ENCODE data around the gene PA2G4.
A peak's percentile ranks its signal among the peaks of the same experiment; 100 is the strongest.

PA2G4 gene

GRCh38 chr12:56084958-56085543, 19.3 kb upstream of the PA2G4 start:
- peak; percentile 44 for TF ChIP-seq CTCF (IDR thresholded peaks at IDR 0.05; ENCODE audit: insufficient read depth, low read depth, low read length, missing control alignments)
- DNase-seq (ENCODE audit: low read depth), result peak; percentile 32
- H3K4me3 ChIP-seq (ENCODE audit: low read depth, low read length), result no peak overlapping the region

GRCh38 chr12:56086096-56086495, 18.3 kb upstream of the PA2G4 start:
- DNase-seq (ENCODE audit: low read depth), result no peak
- no peak overlapping the region for H3K4me3 ChIP-seq (ENCODE audit: low read depth, low read length)

GRCh38 chr12:56086608-56087007, 17.8 kb upstream of the PA2G4 start:
- no peak for DNase-seq (ENCODE audit: low read depth)
- TF ChIP-seq CTCF (IDR thresholded peaks at IDR 0.05; ENCODE audit: insufficient read depth, low read depth, low read length, missing control alignments), result no peak
- no peak overlapping the region for H3K4me3 ChIP-seq (ENCODE audit: low read depth, low read length)

More at GRCh38 chr12:56086096-56086495, 18.3 kb upstream of the PA2G4 start:
- no peak for TF ChIP-seq CTCF (IDR thresholded peaks at IDR 0.05; ENCODE audit: insufficient read depth, low read depth, low read length, missing control alignments)

GRCh38 chr12:56087220-56087619, 17.1 kb upstream of the PA2G4 start:
- H3K4me3 ChIP-seq (ENCODE audit: low read depth, low read length), result no peak overlapping the region
- TF ChIP-seq CTCF (IDR thresholded peaks at IDR 0.05; ENCODE audit: insufficient read depth, low read depth, low read length, missing control alignments), result no peak
- no peak for DNase-seq (ENCODE audit: low read depth)

- TF ChIP-seq CTCF (IDR thresholded peaks at IDR 0.05; ENCODE audit: insufficient read depth, low read depth, low read length, missing control alignments), result no peak
- no peak for DNase-seq (ENCODE audit: low read depth)
- H3K4me3 ChIP-seq (ENCODE audit: low read depth, low read length), result no peak overlapping the region
Measured at GRCh38 chr12:56097738-56098137, 6.6 kb upstream of the PA2G4 start.

GRCh38 chr12:56098592-56098991, 5.8 kb upstream of the PA2G4 start:
- no peak overlapping the region for H3K4me3 ChIP-seq (ENCODE audit: low read depth, low read length)
- TF ChIP-seq CTCF (IDR thresholded peaks at IDR 0.05; ENCODE audit: insufficient read depth, low read depth, low read length, missing control alignments), result no peak
- no peak for DNase-seq (ENCODE audit: low read depth)

GRCh38 chr12:56099787-56100186, 4.6 kb upstream of the PA2G4 start:
- no peak for DNase-seq (ENCODE audit: low read depth)
- no peak overlapping the region for H3K4me3 ChIP-seq (ENCODE audit: low read depth, low read length)
- TF ChIP-seq CTCF (IDR thresholded peaks at IDR 0.05; ENCODE audit: insufficient read depth, low read depth, low read length, missing control alignments), result no peak
